GM19240 (cell line): ENCODE measurements around the gene PIP5K1A.
A peak's percentile ranks its signal among the peaks of the same experiment; 100 is the strongest.
"Not testable (repeated sequence)": the region's sequence is repeated elsewhere in the genome, so short reads cannot be mapped to it uniquely, and the experiment has no call there.

Source experiments
- DNase-seq: peaks from one replicate; pipeline ENCODE4 v3.0.0; 2011; ENCODE audit warnings: low spot score; ENCODE audit not compliant: insufficient read length

PIP5K1A gene

DNA sequence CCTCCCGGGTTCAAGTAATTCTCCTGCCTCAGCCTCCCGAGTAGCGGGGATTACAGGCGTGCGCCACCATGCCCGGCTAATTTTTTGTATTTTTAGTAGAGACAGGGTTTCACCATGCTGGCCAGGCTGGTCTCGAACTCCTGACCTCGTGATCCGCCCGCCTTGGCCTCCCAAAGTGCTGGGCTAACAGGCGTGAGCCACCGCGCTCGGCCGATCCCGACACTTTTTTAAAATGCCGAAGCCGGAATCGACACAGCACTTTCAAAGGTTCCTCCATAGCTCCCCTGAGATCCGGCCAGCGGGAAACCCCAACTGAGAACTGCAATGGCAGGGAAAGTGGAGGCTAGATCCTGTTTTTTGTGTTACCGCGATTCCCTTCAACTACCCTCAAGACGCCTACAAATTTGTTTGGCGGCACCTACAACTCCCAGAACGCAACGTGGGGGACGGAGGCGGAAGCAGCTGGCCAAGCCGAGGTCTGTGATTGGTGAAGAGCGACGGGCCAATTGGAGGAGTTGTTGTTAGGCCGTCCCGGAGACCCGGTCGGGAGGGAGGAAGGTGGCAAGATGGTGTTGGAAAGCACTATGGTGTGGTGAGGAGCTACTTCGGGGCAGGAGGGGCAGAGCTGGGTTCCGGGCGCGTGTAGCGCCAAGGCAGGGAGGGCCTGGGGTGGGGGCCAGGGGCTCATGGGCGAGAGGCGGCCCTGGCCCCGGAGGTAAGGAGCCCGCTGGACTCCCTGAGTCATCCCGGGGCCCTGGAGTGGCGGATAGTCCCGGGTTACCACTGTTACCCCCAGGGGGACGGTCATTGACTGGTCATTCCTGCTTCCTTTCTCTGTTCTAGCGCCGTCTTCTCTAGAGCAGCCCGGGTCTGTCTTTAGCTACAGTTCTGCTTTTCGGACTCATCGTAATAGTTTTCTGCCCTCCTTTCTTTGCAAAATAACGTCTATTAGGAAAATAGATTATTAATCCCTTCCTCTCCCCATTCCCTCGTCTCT, 56.2 kb downstream of the PIP5K1A start, which contains the start of gene PSMD4:
Gene PSMD4 (plus strand): TSS at position 518 of the 997 bp plus-strand sequence. CDS start 49 bp downstream, at position 567.
- peak; percentile 96 for DNase-seq

DNA sequence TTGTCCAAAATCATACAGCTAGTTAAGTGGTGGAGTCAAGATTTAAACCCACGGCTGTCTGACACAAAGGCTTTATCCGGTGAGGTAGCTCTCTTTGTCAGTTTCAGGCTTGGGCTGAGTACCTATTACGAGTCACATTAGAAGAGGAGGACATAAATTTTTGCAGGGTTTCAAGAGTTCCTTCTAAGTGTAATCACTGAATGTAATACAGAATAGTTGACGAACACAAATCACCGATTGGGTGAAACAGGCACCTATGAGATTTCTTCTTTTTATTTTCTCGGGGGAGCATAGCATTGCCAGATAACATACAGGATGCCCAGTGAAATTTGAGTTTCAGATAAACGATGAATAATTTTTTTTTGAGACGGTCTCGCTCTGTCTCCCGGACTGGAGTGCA, 57.0 kb downstream of the PIP5K1A start:
- no peak for DNase-seq

DNA sequence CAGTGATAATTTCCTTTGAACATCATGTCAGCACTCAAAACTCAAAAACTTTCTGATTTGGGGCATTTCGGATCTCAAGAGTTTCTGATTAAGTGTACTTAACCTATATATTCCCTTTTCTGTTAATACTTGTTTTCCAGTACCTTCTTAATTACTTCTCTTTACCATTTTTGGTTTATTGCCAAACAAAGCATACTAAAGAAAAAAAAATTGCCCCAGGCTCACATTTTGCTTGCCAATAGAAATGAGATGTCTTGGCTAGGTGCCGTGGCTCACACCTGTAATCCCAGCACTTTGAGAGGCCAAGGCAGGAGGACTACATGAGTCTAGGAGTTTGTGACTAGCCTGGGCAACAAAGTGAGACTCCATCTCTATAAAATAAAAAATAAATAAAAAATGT, 61.0 kb downstream of the PIP5K1A start:
- DNase-seq = no peak

DNA sequence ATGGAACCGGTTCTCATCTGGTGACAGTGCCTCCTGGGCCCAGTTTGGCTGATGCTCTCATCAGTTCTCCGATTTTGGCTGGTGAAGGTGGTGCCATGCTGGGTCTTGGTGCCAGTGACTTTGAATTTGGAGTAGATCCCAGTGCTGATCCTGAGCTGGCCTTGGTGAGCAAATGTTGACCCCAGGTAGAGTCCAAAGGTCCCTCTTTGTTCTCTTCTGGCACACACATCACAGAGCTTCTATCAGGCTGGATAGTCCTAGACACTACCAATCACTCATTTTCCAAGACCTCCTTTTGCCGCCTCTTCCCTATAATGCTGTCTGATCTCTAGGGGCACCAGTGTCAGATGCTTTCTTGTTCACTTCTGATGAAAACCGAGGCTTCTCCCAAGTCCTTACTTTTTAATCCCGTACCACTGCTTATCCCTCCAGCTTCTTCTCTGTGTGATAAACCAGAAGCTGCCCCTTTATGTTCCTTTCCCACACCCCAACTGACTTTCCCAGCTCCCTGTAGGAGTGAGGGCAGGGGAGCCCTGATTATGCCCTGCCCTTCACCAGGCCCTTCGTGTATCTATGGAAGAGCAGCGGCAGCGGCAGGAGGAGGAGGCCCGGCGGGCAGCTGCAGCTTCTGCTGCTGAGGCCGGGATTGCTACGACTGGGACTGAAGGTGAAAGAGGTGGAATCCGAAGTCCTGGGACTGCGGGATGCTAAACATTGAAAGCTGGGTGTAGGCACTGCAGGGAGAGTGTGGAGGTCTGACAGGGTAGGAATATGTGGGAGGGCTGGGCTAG, 67.3 kb downstream of the PIP5K1A start:
- no peak for DNase-seq

DNA sequence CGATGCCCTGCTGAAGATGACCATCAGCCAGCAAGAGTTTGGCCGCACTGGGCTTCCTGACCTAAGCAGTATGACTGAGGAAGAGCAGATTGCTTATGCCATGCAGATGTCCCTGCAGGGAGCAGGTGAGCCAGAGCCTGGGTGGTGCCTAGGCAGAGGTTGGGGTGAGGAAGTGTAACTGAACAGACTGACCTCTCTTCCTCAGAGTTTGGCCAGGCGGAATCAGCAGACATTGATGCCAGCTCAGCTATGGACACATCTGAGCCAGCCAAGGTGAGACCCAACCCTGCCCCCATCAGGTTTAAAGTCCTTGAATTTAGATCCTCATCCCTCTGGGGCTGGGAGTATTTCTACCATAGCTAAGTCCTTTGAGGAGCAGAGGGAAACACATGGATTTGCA, 68.0 kb downstream of the PIP5K1A start:
- DNase-seq = no peak

DNA sequence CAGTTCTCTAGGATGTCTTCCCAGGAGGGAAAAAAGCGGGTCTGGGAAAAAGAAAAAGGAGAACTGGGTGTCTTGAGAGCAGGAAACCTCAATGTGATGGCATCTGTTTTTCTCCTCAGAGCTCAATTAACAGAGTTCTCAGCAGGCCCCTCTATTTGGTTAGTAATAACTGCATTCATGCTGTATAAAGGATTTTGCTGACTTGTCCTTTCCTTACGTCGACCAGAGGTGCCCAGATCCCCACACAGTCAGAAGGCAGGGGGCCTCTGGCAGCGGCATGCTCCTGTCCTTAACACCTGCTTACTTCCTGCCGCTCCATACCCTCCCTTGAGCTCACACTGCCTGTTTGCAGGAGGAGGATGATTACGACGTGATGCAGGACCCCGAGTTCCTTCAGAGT, 68.5 kb downstream of the PIP5K1A start:
- no peak for DNase-seq

DNA sequence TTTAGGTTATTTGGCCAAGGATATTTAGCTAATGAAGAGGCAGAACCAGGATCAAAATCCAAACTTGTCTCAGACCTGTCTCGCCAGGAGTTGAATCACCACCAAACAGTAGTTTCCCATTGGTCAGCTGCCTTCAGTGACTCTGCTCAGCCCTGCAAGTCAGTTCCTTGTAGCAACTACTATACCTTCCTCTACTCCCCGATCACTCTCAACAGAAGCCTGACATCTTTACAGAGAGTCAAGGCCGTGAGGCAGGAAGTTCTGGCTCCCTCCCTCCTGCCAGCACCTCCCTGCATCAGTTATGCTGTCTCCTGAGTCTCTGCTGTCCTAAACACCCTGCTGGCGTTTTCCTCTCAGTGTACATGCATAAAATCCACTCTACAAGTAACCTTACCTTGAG, 69.4 kb downstream of the PIP5K1A start:
- DNase-seq = no peak

DNA sequence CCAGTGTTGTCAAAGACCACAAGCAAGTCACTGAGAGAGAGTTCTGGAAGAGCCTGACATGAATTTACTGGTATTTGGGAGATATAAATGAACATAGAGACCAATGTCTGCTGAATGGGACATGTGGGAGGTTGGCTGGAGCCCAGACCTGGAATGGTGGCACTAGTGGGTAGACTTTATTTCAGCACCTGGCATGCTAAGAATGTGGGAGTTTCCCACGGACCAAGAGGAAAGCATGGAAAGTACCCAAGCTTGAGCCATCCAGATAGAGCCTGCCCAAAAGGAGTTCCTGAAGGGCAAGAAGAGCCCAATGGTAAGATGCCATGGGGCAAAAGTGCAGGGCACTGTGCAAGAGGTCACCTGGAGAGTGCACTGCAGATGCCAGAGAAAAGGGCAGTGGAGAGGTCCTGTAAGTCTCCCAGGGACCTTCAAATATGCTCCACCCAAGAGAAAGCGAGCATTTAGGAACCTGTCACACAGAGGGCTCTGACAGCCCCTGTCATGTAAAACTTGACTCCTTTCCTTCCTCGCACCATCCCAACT, 75.6 kb downstream of the PIP5K1A start:
- no peak for DNase-seq

DNA sequence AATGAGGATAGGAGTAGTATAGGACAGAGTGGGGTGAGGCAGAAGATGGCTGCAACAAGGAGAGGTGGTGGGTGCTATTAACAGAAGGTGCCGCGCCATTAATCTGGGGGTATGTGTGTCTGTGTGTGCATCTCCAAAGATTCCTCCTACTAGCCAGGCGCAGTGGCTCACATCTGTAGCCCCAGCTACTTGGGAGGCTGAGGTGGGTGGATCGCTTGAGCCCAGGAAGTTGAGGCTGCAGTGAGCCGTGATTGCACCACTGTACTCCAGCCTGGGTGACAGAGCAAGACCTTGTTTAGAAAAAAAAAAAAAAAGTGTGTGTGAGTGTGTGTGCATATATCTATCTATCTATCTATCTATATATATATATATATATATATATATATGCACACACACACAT, 77.0 kb downstream of the PIP5K1A start:
- DNase-seq = not testable (repeated sequence)

DNA sequence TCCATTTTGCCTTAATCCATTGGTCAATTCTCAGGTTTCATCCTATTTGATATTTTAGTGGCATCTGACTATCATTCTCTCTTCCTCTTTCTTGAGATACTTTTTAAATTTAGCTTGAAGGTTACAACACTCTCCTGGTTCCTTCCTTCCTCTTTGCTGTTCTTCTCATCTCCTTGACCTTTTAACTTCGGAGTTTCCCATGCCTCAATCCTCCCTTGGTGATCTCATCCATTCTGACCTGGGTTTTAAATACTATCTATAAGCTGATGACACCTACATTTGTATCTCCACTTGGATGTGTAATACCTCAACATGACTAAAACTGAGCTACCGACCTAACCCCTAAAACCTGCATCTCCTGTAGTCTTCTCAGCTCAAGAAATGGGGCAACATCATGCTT, 78.9 kb downstream of the PIP5K1A start:
- DNase-seq = no peak

DNA sequence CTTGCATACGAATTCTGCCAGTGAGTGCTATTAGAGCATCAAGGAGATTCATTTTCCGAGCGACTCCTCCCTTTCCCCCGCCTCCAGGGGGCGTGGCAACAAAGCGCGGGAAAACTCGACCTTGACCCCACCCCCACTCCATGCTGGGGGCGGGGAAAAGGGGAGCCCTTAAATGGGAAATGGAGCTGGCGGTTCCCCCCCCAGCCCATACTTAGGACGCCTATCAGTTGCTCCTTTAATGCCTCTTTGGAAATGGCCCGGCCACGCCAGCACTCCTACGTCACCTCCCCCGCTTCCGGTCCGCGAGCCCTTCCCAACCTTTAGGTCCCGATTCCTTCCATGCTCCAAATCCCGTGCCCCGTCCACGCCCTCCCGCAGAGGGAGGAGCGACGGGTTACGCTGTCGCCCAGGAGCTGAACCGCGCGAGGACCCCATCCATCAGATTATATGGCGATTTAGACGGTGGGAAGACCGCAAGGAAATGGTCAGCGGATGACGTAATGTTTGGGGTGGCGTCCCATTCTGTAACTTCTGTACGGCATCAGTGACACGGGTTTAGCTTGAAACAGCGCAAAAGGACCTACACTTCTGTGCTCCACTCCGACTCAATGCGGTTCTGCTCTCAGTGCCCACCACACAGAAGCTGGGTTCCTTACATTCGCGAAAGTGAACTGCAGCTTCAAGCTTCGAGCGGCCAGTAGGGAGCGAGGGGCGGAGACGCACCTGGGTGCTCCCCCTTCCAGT, 83.0 kb downstream of the PIP5K1A start:
- peak; percentile 75 for DNase-seq

DNA sequence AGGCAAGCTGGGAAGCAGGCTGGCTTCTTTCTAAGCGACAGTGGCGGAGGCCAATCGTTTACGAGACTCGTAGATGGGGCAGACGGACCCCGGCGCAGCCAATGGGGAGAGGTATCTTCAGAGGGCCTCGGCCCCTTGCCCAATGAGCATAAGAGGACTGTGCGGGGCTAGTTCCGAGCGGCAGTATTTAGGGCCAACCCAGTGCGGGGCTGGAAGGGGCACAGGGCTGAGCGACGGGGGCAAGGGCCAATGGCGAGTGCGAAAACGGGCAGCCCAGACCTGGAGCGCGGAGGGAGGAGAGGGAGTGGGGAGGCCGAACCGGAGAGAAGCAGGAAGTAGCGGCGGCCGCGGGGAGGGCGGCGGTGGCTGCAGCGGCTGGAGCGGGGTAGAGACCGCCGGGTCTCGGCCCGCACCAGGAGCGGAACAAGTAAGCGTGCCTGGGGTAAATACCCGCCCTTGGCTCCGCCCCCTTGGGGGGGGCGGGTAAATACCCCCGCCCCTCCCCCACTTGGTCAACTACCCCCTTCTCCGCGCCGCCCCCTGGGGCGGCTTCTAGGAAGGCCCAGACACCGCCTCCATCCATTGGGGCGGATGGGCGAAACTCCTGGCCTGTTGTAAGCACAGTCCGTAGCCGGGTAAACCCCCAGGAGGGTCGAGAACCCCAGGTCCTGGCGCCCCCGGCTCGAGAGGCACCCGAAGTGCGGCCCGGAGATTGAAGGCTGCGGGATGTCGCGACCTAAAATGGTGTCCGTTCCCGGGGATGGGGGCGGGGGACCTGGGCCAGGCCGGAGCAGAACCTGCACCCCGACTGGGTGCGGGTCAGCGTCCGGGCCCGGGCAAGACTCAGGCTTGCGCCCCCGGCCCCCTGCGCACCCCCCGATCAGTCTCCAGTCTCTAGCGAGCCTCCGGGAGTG, 83.9 kb downstream of the PIP5K1A start, which contains the start of gene ZNF687:
Gene ZNF687 (plus strand): TSS at position 331 of the 914 bp plus-strand sequence. CDS start 3,993 bp downstream, outside the sequence.
- peak; percentile 98 for DNase-seq

DNA sequence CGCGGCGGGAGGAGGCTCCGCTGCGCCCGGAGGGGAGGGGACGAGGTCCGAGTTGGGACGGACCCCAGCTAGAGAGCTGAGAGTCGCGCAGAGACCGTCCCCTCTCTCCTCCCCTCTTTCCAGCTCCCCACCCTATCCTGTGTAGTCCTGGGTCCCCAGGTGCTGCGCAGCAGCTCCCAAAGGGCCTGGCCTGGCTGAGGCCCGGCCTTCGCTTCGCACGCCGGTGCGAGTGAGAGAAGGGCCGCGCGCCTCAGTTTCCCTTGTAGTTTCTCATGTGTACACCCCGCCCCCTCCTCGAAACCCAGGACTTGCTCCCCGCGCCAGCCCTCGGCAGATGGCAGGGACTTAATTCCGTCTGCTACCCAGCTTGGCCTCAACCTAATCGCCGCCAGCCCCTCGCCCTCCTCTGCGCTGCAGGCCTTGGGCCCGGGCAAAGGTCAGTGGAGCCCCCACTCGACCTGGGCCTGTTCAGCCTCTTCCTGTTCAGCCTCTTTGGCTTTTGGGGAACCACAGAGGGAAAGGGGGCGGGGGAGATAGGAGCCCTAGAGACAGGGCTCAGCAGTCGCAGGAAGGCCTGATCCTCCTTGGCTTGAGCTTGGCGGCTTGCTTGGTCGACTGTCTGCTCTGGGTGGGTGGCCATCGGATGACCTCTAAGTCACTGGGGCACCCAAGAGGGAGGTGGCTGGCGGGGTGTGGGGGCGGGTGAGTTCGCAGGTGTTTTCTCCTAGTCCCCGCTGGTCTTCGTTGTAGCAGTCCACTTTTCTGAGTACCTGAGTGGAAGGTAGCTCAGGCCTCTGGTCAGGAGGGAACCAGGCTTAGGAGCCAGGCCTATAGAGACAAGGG, 84.8 kb downstream of the PIP5K1A start:
- no peak for DNase-seq

DNA sequence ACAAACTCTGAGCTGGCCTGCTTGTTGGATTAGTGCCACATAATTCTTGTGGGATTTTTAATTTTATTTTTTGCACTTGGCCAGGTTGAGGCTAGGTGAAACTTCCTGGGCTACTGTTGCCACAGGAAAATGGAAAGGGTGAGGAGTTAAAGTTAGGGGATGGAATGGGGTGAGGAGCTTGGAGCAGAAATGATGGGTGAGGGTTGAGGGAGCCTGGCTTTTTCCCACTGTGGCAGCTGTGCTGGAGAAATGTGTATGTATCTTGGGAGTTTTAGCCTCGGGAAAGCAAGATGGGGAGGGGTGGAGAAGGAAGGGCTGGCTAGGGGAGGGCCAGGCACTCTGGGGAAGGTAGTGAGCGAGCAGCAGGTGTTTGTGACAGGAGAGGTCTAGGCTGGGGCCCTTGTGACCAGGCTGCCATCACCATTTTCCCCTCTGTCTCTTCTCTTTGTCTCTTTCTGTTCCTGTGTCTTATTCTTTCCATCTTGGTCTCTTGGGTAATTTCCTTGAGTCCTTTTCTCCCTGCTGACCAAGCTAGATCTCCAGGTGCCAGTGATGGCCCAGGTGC, 85.7 kb downstream of the PIP5K1A start:
- DNase-seq = no peak

DNA sequence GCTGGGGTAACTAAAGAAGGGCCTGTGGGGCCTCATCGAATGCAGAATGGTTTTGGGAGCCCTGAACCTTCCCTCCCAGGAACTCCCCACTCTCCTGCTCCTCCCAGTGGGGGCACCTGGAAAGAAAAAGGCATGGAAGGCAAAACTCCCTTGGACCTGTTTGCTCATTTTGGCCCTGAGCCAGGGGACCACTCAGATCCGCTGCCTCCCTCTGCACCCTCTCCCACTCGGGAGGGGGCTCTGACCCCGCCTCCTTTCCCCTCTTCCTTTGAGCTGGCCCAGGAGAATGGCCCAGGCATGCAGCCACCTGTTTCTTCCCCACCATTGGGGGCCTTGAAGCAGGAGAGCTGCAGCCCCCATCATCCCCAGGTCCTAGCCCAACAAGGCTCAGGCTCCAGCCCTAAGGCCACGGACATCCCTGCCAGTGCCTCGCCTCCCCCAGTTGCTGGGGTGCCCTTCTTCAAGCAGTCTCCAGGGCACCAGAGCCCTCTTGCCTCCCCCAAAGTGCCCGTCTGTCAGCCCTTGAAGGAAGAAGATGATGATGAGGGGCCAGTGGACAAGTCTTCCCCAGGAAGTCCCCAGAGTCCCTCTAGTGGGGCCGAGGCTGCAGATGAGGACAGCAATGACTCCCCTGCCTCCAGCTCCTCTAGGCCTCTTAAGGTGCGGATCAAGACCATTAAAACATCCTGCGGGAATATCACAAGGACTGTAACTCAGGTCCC, 88.4 kb downstream of the PIP5K1A start:
- no peak for DNase-seq

DNA sequence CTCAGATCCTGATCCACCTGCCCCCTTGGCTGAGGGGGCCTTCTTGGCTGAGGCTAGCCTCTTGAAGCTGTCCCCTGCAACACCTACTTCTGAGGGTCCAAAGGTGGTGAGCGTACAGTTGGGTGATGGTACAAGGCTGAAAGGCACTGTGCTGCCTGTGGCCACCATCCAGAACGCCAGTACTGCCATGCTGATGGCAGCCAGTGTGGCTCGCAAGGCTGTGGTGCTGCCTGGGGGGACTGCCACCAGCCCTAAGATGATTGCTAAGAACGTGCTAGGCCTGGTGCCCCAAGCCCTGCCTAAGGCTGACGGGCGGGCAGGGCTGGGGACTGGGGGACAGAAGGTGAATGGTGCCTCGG, 89.0 kb downstream of the PIP5K1A start:
- no peak for DNase-seq

DNA sequence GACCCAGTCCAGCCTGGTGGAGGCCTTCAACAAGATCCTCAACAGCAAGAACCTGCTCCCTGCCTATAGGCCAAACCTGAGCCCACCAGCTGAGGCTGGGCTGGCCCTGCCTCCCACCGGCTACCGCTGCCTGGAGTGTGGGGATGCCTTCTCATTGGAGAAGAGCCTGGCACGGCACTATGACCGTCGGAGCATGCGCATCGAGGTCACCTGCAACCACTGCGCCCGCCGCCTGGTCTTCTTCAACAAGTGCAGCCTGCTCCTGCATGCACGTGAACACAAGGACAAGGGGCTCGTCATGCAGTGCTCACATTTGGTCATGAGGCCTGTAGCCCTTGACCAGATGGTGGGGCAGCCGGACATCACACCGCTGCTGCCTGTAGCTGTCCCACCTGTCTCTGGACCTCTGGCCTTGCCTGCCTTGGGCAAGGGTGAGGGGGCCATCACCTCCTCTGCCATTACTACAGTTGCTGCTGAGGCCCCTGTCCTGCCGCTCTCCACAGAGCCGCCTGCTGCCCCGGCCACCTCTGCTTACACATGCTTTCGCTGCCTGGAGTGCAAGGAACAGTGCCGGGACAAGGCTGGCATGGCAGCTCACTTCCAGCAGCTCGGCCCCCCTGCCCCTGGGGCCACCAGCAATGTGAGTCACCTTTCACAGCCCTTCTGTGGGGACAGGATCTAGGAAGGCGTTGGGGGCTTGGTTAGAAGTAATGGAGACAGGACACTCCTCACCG, 89.6 kb downstream of the PIP5K1A start:
- no peak for DNase-seq
